SK-N-SH (cell line): ENCODE results near the gene MAPKAP1. TPM values are rescaled to one million over a fixed set of nuclear protein-coding genes. Genes with fewer than 3 reads are reported as not detected.

ENCODE experiments used
- CHD2 ChIP-seq: fragments of 150-350 bp; IDR thresholded peaks from 2 replicates; pipeline ENCODE4 v1.6.1; 2018; ENCODE audit warnings: low read length; ENCODE audit not compliant: partially characterized antibody
- CTCF ChIP-seq: fragments of 200-600 bp; sonication (generic); IDR thresholded peaks from 2 replicates; pipeline ENCODE4 v1.6.1; 2017; ENCODE audit warnings: antibody characterized with exemption, mild to moderate bottlenecking, moderate library complexity
- EP300 ChIP-seq, 2 experiments: IDR thresholded peaks; 2 replicates each; pipeline versions ENCODE4 v1.4.0 to v1.6.1; 2012; ENCODE audit warnings: borderline replicate concordance in 1 of 2, low read depth in 1 of 2, low read length in 1 of 2
- EZH2phosphoT487 ChIP-seq: fragments of 200-600 bp; sonication (generic); IDR thresholded peaks from 2 replicates; pipeline ENCODE4 v1.6.1; 2017; ENCODE audit warnings: low read depth, mixed run types, mild to moderate bottlenecking, antibody characterized with exemption, moderate library complexity, borderline replicate concordance
- FOSL2 ChIP-seq: IDR thresholded peaks from 2 replicates; pipeline ENCODE4 v1.4.0; 2012; ENCODE audit warnings: low read depth, mild to moderate bottlenecking, moderate library complexity, borderline replicate concordance
- FOXM1 ChIP-seq: IDR thresholded peaks from 2 replicates; pipeline ENCODE4 v1.4.0; 2012; ENCODE audit warnings: low read depth, mild to moderate bottlenecking
- GATA2 ChIP-seq: sonication (generic); formaldehyde crosslinking; IDR thresholded peaks from 2 replicates; pipeline ENCODE4 v1.5.0; 2020; ENCODE audit warnings: mild to moderate bottlenecking, missing genetic modification reagents
- IRF3 ChIP-seq: fragments of 150-350 bp; IDR thresholded peaks from 2 replicates; pipeline ENCODE4 v1.6.1; 2016; ENCODE audit warnings: mild to moderate bottlenecking, low read depth, low read length
- MAX ChIP-seq: IDR thresholded peaks from 2 replicates; pipeline ENCODE4 v1.4.0; 2012; ENCODE audit warnings: low read depth
- MEF2A ChIP-seq: IDR thresholded peaks from 2 replicates; pipeline ENCODE4 v1.4.0; 2012; ENCODE audit warnings: low read depth, borderline replicate concordance
- NFIC ChIP-seq: IDR thresholded peaks from 2 replicates; pipeline ENCODE4 v1.4.0; 2012; ENCODE audit warnings: borderline replicate concordance
- POLR2AphosphoS5 ChIP-seq: IDR thresholded peaks from 2 replicates; pipeline ENCODE4 v1.6.1; 2012; ENCODE audit warnings: low read depth, low read length
- REST ChIP-seq: IDR thresholded peaks from 2 replicates; pipeline ENCODE4 v1.6.1; 2012; ENCODE audit warnings: mild to moderate bottlenecking, low read depth, low read length, moderate library complexity
- RXRA ChIP-seq: IDR thresholded peaks from 2 replicates; pipeline ENCODE4 v1.4.0; 2012; ENCODE audit warnings: low read depth, mild to moderate bottlenecking, borderline replicate concordance
- USF1 ChIP-seq: IDR thresholded peaks from 2 replicates; pipeline ENCODE4 v1.4.0; 2012; ENCODE audit warnings: low read depth, borderline replicate concordance
- polyA plus RNA-seq, 3 experiments: library from polyadenylated mRNA; depleted of rRNA; stranded (reverse); fragments of >200 nt; gene quantifications; 2 replicates each; pipeline ENCODE4 v1.2.3, GENCODE V29; 2012

Gene MAPKAP1
- polyA plus RNA-seq, 1 of the 3 experiments (the other 2 are of a cell fraction): 117 TPM

- TF ChIP-seq POLR2AphosphoS5: peak; percentile 88
- TF ChIP-seq REST: peak; percentile 42; the same call in 1 of the 2 replicates
- peak; percentile 23; the same call in 1 of the 2 replicates for TF ChIP-seq MAX
- no peak for TF ChIP-seq GATA2
- TF ChIP-seq EP300 (IDR thresholded peaks at IDR 0.05; ENCODE audit: borderline replicate concordance in 1 of 2, low read depth in 1 of 2, low read length in 1 of 2): peak; percentile 88 to 98
- no peak for TF ChIP-seq IRF3
- peak; percentile 77 for TF ChIP-seq RXRA
- TF ChIP-seq CTCF: no peak
- peak; percentile 58; the same call in 1 of the 2 replicates for TF ChIP-seq MEF2A
- no peak for TF ChIP-seq CHD2
- peak; percentile 98 for TF ChIP-seq FOSL2
- TF ChIP-seq FOXM1: peak; percentile 96
- TF ChIP-seq USF1: no peak
- peak; percentile 91; the same call in 1 of the 2 replicates for TF ChIP-seq NFIC
- no peak for TF ChIP-seq EZH2phosphoT487
Measured at GRCh38 chr9:125521462-125522327, 185.3 kb downstream of the MAPKAP1 start (continued).
